PFSK-1 (cell line): ENCODE results near the gene SLC35D3.

Experiments
- FOXP2 ChIP-seq: optimal IDR thresholded peaks from 2 replicates; pipeline ENCODE3; 2011; ENCODE audit warnings: borderline replicate concordance, control low read depth, inconsistent platforms; ENCODE audit not compliant: insufficient read depth; ENCODE audit errors: extremely low read length, extremely low read depth
- POLR2AphosphoS5 ChIP-seq: IDR thresholded peaks from 2 replicates; pipeline ENCODE4 v1.6.1; 2012; ENCODE audit warnings: low read depth, mild to moderate bottlenecking, control low read depth, low read length, moderate library complexity
- TAF1 ChIP-seq: IDR thresholded peaks from 2 replicates; pipeline ENCODE4 v1.6.1; 2012; ENCODE audit warnings: low read length, control low read depth, borderline replicate concordance; ENCODE audit not compliant: insufficient read depth

- no peak for TF ChIP-seq POLR2AphosphoS5
- no peak for TF ChIP-seq FOXP2
- TF ChIP-seq TAF1 = no peak
Measured at GRCh38 chr6:136926383-136926782, 4.3 kb downstream of the SLC35D3 start.
